Sigmoid colon (tissue), 4 donors: ENCODE measurements around the gene TNFRSF1B.

Experiments
- EP300 ChIP-seq, 4 donors: sonication (generic); formaldehyde crosslinking; IDR thresholded peaks; one replicate each; pipeline ENCODE4 v1.6.1; 2017; ENCODE audit warnings: antibody characterized with exemption in 4 of 4
- POLR2A ChIP-seq, 2 donors: fragments of 450-650 bp; IDR thresholded peaks; one replicate each; pipeline ENCODE4 v1.6.1; 2016; ENCODE audit warnings: antibody characterized with exemption in 2 of 2, mild to moderate bottlenecking in 2 of 2, moderate library complexity in 2 of 2
- POLR2AphosphoS5 ChIP-seq, 4 donors: sonication (generic); formaldehyde crosslinking; IDR thresholded peaks; one replicate each; pipeline ENCODE4 v1.6.1; 2017; ENCODE audit warnings: antibody characterized with exemption in 4 of 4
- TF ChIP-seq, protein P1 (sequence below), 4 experiments: fragments of 450-650 bp in 3 of 4; fragments of 200-600 bp in 1 of 4; IDR thresholded peaks; one replicate each; pipeline ENCODE4 v1.5.1; 2016 to 2019; ENCODE audit warnings: antibody characterized with exemption in 4 of 4, mild to moderate bottlenecking in 3 of 4, moderate library complexity in 2 of 4

DNA sequence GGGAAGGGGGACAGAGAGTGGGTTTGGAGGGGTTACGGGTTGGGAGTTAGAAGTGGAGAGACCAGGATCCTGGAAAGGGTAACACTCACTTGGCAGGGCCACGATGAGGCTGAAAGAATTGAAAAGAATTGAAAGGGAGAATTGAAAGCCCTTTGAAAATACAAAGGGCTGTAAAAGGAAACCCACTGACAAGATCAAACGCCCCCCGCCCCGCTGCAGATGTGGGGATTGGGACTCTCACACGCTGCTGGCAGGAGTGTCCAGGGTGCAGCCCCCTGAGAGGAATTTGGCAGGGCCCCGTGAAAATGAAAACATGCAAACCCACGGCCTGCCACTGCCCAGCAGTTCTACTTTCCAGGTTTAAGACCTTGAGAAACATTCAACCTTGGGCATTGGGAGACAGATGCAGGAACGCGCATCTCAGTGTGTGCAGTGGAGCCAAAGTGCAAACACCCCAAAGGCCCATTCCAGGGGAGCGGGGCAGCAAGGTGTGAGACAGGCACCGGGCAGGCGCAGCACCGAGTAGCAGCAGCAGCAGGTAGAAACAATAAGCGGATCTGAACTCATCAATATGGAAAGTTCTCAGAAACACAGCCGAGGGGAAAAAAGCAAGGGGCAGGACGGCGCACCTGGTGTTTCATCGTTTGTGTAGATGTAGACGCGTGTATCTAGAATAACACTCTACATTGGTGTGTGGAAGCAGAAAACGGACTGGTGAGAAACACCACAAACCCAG, 8.3 kb upstream of the TNFRSF1B start:
- no peak for TF ChIP-seq POLR2A (IDR thresholded peaks at IDR 0.05)
- no peak for TF ChIP-seq POLR2AphosphoS5 (IDR thresholded peaks at IDR 0.05)
- TF ChIP-seq, protein P1, sequence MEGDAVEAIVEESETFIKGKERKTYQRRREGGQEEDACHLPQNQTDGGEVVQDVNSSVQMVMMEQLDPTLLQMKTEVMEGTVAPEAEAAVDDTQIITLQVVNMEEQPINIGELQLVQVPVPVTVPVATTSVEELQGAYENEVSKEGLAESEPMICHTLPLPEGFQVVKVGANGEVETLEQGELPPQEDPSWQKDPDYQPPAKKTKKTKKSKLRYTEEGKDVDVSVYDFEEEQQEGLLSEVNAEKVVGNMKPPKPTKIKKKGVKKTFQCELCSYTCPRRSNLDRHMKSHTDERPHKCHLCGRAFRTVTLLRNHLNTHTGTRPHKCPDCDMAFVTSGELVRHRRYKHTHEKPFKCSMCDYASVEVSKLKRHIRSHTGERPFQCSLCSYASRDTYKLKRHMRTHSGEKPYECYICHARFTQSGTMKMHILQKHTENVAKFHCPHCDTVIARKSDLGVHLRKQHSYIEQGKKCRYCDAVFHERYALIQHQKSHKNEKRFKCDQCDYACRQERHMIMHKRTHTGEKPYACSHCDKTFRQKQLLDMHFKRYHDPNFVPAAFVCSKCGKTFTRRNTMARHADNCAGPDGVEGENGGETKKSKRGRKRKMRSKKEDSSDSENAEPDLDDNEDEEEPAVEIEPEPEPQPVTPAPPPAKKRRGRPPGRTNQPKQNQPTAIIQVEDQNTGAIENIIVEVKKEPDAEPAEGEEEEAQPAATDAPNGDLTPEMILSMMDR (IDR thresholded peaks at IDR 0.05): no peak
- no peak for TF ChIP-seq EP300 (IDR thresholded peaks at IDR 0.05)
